Keratinocyte (primary cell): Measurements from ENCODE around the gene MANF. TPM values are rescaled to one million over a fixed set of nuclear protein-coding genes. Genes with fewer than 3 reads are reported as not detected.

Source experiments
- DNase-seq: peaks from one replicate; pipeline ENCODE4 v3.0.0-alpha.2; 2011; ENCODE audit warnings: low read depth, missing footprints, low spot score
- FAIRE-seq: peaks from 2 replicates; lab custom pipeline; 2011; peaks lifted over from hg19 to GRCh38; lab: Jason Lieb, UNC
- H2AFZ ChIP-seq: 2 replicates; pipeline ENCODE4 v1.6.0; 2012; ENCODE audit warnings: low read length, control low read depth, inconsistent platforms; ENCODE audit not compliant: control insufficient read depth
- H3K27ac ChIP-seq: 2 replicates; pipeline ENCODE4 v1.5.1; 2011; ENCODE audit warnings: low read length; ENCODE audit not compliant: control insufficient read depth, insufficient read depth
- H3K27me3 ChIP-seq: 3 replicates; pipeline ENCODE4 v1.6.0; 2011; ENCODE audit warnings: low read length; ENCODE audit not compliant: control insufficient read depth, insufficient read depth; ENCODE audit errors: extremely low read depth
- H3K36me3 ChIP-seq, 2 experiments: 2 replicates in 1 of 2; 3 replicates in 1 of 2; pipeline ENCODE4 v1.5.1; 2011; ENCODE audit warnings: low read length in 2 of 2, mild to moderate bottlenecking in 1 of 2; ENCODE audit not compliant: control insufficient read depth in 2 of 2, insufficient read depth in 2 of 2; ENCODE audit errors: extremely low read depth in 1 of 2
- H3K4me1 ChIP-seq: 3 replicates; pipeline ENCODE4 v1.5.1; 2011; ENCODE audit warnings: low read length; ENCODE audit not compliant: control insufficient read depth, insufficient read depth; ENCODE audit errors: extremely low read depth
- H3K4me2 ChIP-seq: 3 replicates; pipeline ENCODE4 v1.6.0; 2011; ENCODE audit warnings: low read depth, low read length; ENCODE audit not compliant: control insufficient read depth, insufficient read depth; ENCODE audit errors: extremely low read depth
- H3K4me3 ChIP-seq, 3 experiments: fragments of 200-600 bp in 1 of 3; sonication (generic) in 1 of 3; 2 replicates in 2 of 3; 3 replicates in 1 of 3; pipeline ENCODE4 v1.5.1; 2011 to 2016; ENCODE audit warnings: low read length in 3 of 3, mild to moderate bottlenecking in 3 of 3, control low read depth in 2 of 3, inconsistent platforms in 1 of 3, low read depth in 1 of 3, mixed read lengths in 1 of 3, mixed run types in 1 of 3, moderate library complexity in 1 of 3; ENCODE audit not compliant: control insufficient read depth in 2 of 3, insufficient read depth in 2 of 3; ENCODE audit errors: extremely low read depth in 1 of 3
- H3K79me2 ChIP-seq: 2 replicates; pipeline ENCODE4 v1.6.0; 2012; ENCODE audit warnings: low read length; ENCODE audit not compliant: control insufficient read depth, insufficient read depth
- H3K9ac ChIP-seq: 3 replicates; pipeline ENCODE4 v1.6.0; 2011; ENCODE audit warnings: low read length; ENCODE audit not compliant: control insufficient read depth, insufficient read depth; ENCODE audit errors: extremely low read depth
- H3K9me1 ChIP-seq: 3 replicates; pipeline ENCODE4 v1.6.0; 2011; ENCODE audit warnings: low read length; ENCODE audit not compliant: control insufficient read depth, insufficient read depth; ENCODE audit errors: extremely low read depth
- H3K9me3 ChIP-seq: 2 replicates; pipeline ENCODE4 v1.5.1; 2012; ENCODE audit warnings: low read depth, low read length; ENCODE audit not compliant: control insufficient read depth
- H4K20me1 ChIP-seq: 3 replicates; pipeline ENCODE4 v1.6.0; 2011; ENCODE audit warnings: low read length; ENCODE audit not compliant: control insufficient read depth, insufficient read depth; ENCODE audit errors: extremely low read depth
- CTCF ChIP-seq, 3 experiments: IDR thresholded peaks in 1 of 3; conservative IDR thresholded peaks in 1 of 3; optimal IDR thresholded peaks in 1 of 3; 2 replicates in 2 of 3; 3 replicates in 1 of 3; pipeline versions ENCODE3 to v1.5.1; 2011; ENCODE audit warnings: low read length in 3 of 3, mild to moderate bottlenecking in 3 of 3, moderate library complexity in 2 of 3, control low read depth in 1 of 3, inconsistent platforms in 1 of 3; ENCODE audit not compliant: insufficient read depth in 2 of 3; ENCODE audit errors: extremely low read depth in 1 of 3
- EZH2 ChIP-seq: IDR thresholded peaks from one replicate; pipeline ENCODE4 v1.6.1; 2012; ENCODE audit warnings: inconsistent platforms, mild to moderate bottlenecking, low read length, moderate library complexity
- dilution Hi-C: fragments of 300-500 bp; cut with MboI; formaldehyde crosslinking; loops from one replicate; pipeline ENCODE4 v1.7.0; 2020; ENCODE audit warnings: low sequenced_read_pairs; ENCODE audit not compliant: extremely low pct_ligation_motif_present
- polyA plus RNA-seq, 5 experiments: library from polyadenylated mRNA; depleted of rRNA in 3 of 5; stranded (reverse) in 3 of 5; stranded (forward) in 1 of 5; unstranded in 1 of 5; fragments of >200 nt; gene quantifications; 1 replicate in 1 of 5; 2 replicates in 3 of 5; 3 replicates in 1 of 5; pipeline versions ENCODE4 v1.2.1 to v1.2.3, GENCODE V29; 2011 to 2012; ENCODE audit warnings: missing spikeins in 2 of 5, low read depth in 1 of 5, low replicate concordance in 1 of 5

The MANF gene
- polyA plus RNA-seq, 1 donor (not counting 4 experiments of a cell fraction or from before 2014, with no cell fraction given) = 143 TPM

- no peaks in the 10 kb centered on the region for H3K9me1 ChIP-seq
- H3K79me2 ChIP-seq = peaks cover 51% of the 10 kb centered on the region
- FAIRE-seq (no peak), DNase-seq (no peak)
- dilution Hi-C loops = loop anchor here (25.0 kb wide), 1 partner anchor 782 kb away; the partner anchor contains the start of genes CISH and MAPKAPK3
- no peak overlapping the region for H3K4me2 ChIP-seq
- no peaks in the 10 kb centered on the region for H3K27me3 ChIP-seq
- H3K9me3 ChIP-seq = no peaks in the 10 kb centered on the region
- H3K4me1 ChIP-seq = peaks cover 16% of the 10 kb centered on the region
- H3K9ac ChIP-seq = no peak overlapping the region
- H3K36me3 ChIP-seq = peaks cover 33 to 49% of the 10 kb centered on the region in 2 experiments
- no peak overlapping the region for H3K4me3 ChIP-seq
- H4K20me1 ChIP-seq = peaks cover 22% of the 10 kb centered on the region
- H2AFZ ChIP-seq = no peak overlapping the region
- TF ChIP-seq CTCF (optimal IDR thresholded peaks at IDR 0.05 in 1 of 3, IDR thresholded peaks at IDR 0.05 in 1 of 3, conservative IDR thresholded peaks at IDR 0.05 in 1 of 3; ENCODE audit: extremely low read depth in 1 of 3, insufficient read depth in 2 of 3, low read length in 3 of 3) (no peak), EZH2 (no peak)
- H3K27ac ChIP-seq = no peak overlapping the region
These were observed 9.4 kb downstream of the MANF start for GRCh38 chr3:51394541-51394940.

GRCh38 chr3:51395493-51396213 lies 10.6 kb downstream of the MANF start:
- Histone ChIP-seq H3K27ac (no peak overlapping the region), H4K20me1 (peaks cover 17% of the 10 kb centered on the region), H3K79me2 (peaks cover 49% of the 10 kb centered on the region)

More at GRCh38 chr3:51395493-51396213, 10.6 kb downstream of the MANF start:
- H2AFZ ChIP-seq = no peak overlapping the region
- no peak for FAIRE-seq
- peaks cover 26 to 48% of the 10 kb centered on the region in 2 experiments for H3K36me3 ChIP-seq
- DNase-seq = no peak
- peaks cover 9% of the 10 kb centered on the region for H3K4me1 ChIP-seq
- no peaks in the 10 kb centered on the region for H3K9me3 ChIP-seq
- TF ChIP-seq CTCF (optimal IDR thresholded peaks at IDR 0.05 in 1 of 3, IDR thresholded peaks at IDR 0.05 in 1 of 3, conservative IDR thresholded peaks at IDR 0.05 in 1 of 3; ENCODE audit: extremely low read depth in 1 of 3, insufficient read depth in 2 of 3, low read length in 3 of 3) = no peak
- no peak overlapping the region for H3K4me3 ChIP-seq
- dilution Hi-C loops = loop anchor here (25.0 kb wide), 1 partner anchor 783 kb away; the partner anchor contains the start of genes CISH and MAPKAPK3
- no peaks in the 10 kb centered on the region for H3K27me3 ChIP-seq
- H3K4me2 ChIP-seq = no peak overlapping the region
- H3K9me1 ChIP-seq = no peaks in the 10 kb centered on the region
- H3K9ac ChIP-seq = no peak overlapping the region
